Measurements from ENCODE around the gene VRK1.

The VRK1 gene

DNA sequence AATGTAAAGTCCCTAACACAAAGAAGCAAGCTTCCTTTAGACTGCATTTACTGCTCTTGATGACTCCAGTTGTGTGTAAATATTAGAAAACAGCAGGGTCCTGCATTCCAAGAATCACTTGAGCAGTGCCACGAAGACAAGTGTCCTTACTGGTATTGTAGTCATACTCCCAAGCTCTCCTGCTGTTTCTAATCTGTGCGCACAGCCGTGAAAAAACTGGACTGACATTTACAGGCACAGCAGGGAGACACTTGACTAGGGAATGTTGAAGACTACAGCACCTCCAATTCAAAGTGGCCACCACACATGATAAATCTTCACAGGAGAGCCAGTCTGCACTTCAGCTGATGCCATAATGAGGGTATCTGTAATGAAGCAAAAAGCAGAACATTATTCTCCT, 91.4 kb downstream of the VRK1 start:
- no peak overlapping the region for H3K27ac ChIP-seq
- no peak for DNase-seq
- intact Hi-C loops (cut with DNase I; ENCODE audit: low total_unique reads), result no loop called here
- no peak overlapping the region for H3K4me3 ChIP-seq
- TF ChIP-seq, protein P1, sequence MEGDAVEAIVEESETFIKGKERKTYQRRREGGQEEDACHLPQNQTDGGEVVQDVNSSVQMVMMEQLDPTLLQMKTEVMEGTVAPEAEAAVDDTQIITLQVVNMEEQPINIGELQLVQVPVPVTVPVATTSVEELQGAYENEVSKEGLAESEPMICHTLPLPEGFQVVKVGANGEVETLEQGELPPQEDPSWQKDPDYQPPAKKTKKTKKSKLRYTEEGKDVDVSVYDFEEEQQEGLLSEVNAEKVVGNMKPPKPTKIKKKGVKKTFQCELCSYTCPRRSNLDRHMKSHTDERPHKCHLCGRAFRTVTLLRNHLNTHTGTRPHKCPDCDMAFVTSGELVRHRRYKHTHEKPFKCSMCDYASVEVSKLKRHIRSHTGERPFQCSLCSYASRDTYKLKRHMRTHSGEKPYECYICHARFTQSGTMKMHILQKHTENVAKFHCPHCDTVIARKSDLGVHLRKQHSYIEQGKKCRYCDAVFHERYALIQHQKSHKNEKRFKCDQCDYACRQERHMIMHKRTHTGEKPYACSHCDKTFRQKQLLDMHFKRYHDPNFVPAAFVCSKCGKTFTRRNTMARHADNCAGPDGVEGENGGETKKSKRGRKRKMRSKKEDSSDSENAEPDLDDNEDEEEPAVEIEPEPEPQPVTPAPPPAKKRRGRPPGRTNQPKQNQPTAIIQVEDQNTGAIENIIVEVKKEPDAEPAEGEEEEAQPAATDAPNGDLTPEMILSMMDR (IDR thresholded peaks at IDR 0.05), result no peak
- H3K27me3 ChIP-seq, result no peaks in the 10 kb centered on the region
- H3K9me3 ChIP-seq, result no peaks in the 10 kb centered on the region
- H3K4me1 ChIP-seq, result no peaks in the 10 kb centered on the region
- no peaks in the 10 kb centered on the region for H3K36me3 ChIP-seq

DNA sequence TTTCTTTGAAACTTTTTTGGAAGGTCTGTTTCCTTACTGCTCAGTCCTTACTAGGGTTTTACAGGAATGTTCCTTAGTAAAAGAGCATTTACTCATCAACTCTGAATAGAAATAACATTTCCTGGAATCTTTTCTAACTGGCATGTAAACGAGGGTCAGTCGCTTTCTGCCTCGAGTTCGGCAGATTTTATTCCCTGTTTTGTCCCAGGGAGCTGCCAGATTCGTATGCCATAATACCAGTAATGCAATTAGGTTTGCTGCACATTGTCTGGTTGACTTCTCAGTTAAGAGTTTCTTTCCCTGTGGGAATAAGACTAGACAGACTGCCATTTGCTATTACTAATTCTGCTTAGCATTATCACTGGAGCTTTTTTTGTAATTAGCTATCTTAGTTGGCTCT, 91.9 kb downstream of the VRK1 start:
- Histone ChIP-seq H3K27ac (no peak overlapping the region), H3K4me1 (no peaks in the 10 kb centered on the region), H3K4me3 (no peak overlapping the region), H3K36me3 (no peaks in the 10 kb centered on the region), H3K27me3 (no peaks in the 10 kb centered on the region), H3K9me3 (no peaks in the 10 kb centered on the region)
- TF ChIP-seq, protein P1 (IDR thresholded peaks at IDR 0.05), result no peak
- intact Hi-C loops (cut with DNase I; ENCODE audit: low total_unique reads), result no loop called here
- no peak for DNase-seq

DNA sequence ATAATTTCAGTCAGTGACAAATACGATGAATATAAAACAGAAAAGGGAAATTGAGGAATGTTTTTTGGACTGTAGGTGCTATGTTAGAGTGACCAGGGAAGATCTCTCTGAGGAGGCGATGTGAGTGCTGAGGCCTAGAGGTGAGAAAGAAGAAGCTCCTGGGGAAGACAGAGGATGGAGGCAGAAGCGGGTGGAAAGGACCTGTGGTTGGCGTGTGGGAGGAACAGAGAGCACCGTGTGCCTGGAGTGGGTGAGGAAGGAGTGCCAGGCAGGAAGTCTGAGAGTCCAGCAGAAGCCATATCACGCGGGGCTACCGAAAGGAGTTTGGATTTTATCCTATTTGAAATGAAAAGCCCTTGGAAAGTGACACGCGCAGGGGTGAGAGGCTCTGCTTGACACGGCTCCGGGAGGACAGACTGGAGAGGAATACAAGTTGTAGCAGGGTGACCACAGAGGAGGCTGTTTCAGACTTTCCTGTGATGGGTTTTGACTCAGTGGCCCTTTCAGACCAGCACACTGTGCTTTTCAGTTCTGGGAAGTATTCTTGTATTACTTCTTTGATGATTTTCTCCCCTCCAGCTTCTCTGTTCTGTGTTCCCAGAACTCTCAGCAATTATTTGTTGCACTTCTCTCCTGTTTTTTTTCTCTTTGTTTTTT, 96.9 kb downstream of the VRK1 start:
- intact Hi-C loops (cut with DNase I; ENCODE audit: low total_unique reads), result no loop called here
- TF ChIP-seq, protein P1 (IDR thresholded peaks at IDR 0.05), result no peak

DNA sequence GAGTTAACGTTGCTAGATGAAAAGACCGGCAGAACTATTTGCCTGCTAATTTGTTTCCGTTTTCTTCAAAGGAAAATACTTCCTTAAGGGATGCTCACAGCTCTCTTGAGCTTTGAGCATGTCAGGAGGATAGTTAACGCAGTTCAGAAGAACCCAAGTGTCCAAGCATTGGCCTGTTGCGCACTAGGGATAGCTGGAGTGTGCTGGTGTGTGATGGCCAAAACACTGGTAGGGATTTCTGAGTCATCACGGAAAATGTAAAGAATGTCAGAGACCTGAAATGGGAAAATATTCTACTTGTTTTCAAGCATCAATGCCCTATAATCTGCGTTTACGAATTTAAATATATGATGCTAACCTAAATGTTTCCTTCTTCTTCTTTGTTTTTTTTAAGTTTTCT, 97.8 kb downstream of the VRK1 start:
- no peaks in the 10 kb centered on the region for H3K27me3 ChIP-seq
- H3K4me1 ChIP-seq, result no peaks in the 10 kb centered on the region
- H3K36me3 ChIP-seq, result no peaks in the 10 kb centered on the region
- DNase-seq, result no peak
- H3K27ac ChIP-seq, result no peak overlapping the region
- no peak overlapping the region for H3K4me3 ChIP-seq
- intact Hi-C loops (cut with DNase I; ENCODE audit: low total_unique reads), result no loop called here
- no peaks in the 10 kb centered on the region for H3K9me3 ChIP-seq
- TF ChIP-seq, protein P1 (IDR thresholded peaks at IDR 0.05), result no peak

More for the DNA sequence above, 96.9 kb downstream of the VRK1 start:
- H3K4me1 ChIP-seq, result no peaks in the 10 kb centered on the region
- H3K36me3 ChIP-seq, result no peaks in the 10 kb centered on the region
- no peak overlapping the region for H3K27ac ChIP-seq
- no peaks in the 10 kb centered on the region for H3K27me3 ChIP-seq
- no peak for DNase-seq
- no peak overlapping the region for H3K4me3 ChIP-seq
- H3K9me3 ChIP-seq, result no peaks in the 10 kb centered on the region

DNA sequence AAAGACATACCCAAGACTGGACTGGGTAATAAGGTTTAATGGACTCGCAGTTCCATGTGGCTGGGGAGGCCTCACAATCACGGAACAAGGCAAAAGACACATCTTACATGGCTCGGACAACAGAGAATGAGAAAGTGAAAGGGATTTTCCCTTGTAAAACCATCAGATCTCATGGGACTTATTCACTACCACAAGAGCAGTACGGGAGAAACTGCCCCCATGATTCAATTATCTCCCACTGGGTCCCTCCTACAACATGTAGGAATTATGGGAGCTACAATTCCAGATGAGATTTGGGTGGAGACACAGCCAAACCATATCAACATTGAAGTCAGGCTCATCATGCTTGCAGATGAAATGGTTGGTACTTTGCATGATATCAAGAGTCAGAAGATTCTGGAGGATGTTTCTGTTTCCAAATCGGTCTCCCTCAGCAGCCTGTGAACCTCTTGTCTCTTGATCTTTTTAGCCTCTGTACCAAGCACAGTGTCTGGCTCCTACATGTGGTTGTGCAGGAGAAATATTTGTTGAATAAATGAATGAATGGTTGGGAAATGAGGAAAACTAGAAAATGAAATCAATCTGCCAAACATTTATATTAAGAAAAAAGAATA, 98.6 kb downstream of the VRK1 start:
- no peak for DNase-seq
- Histone ChIP-seq H3K27me3 (no peaks in the 10 kb centered on the region), H3K4me1 (no peaks in the 10 kb centered on the region), H3K27ac (no peak overlapping the region), H3K4me3 (no peak overlapping the region), H3K9me3 (no peaks in the 10 kb centered on the region), H3K36me3 (no peaks in the 10 kb centered on the region)
- TF ChIP-seq, protein P1 (IDR thresholded peaks at IDR 0.05), result no peak
- intact Hi-C loops (cut with DNase I; ENCODE audit: low total_unique reads), result no loop called here
